ENCODE data around the gene MAP7D1. TPM values are rescaled to one million over a fixed set of nuclear protein-coding genes. Genes with fewer than 3 reads are reported as not detected.

Gene MAP7D1
- total and polyA plus RNA-seq, 2 of the 13 experiments (the other 11 are each of a cell fraction or from before 2014, with no cell fraction given): 5.6 to 7.2 TPM

- TF ChIP-seq, protein P1, sequence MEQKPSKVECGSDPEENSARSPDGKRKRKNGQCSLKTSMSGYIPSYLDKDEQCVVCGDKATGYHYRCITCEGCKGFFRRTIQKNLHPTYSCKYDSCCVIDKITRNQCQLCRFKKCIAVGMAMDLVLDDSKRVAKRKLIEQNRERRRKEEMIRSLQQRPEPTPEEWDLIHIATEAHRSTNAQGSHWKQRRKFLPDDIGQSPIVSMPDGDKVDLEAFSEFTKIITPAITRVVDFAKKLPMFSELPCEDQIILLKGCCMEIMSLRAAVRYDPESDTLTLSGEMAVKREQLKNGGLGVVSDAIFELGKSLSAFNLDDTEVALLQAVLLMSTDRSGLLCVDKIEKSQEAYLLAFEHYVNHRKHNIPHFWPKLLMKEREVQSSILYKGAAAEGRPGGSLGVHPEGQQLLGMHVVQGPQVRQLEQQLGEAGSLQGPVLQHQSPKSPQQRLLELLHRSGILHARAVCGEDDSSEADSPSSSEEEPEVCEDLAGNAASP (CRISPR knock-in tag; IDR thresholded peaks at IDR 0.05; ENCODE audit: borderline replicate concordance): peak; percentile 28; the same call in 1 of the 2 replicates
- TF ChIP-seq, protein P2, sequence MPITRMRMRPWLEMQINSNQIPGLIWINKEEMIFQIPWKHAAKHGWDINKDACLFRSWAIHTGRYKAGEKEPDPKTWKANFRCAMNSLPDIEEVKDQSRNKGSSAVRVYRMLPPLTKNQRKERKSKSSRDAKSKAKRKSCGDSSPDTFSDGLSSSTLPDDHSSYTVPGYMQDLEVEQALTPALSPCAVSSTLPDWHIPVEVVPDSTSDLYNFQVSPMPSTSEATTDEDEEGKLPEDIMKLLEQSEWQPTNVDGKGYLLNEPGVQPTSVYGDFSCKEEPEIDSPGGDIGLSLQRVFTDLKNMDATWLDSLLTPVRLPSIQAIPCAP (CRISPR knock-in tag; IDR thresholded peaks at IDR 0.05; ENCODE audit: low read depth): 0 out of 2 replicates have a peak, but pooled peaks have one; percentile 38
- TF ChIP-seq NR2F1 (CRISPR knock-in tag; IDR thresholded peaks at IDR 0.05): 0 out of 4 replicates have a peak, but pooled peaks of 1 of the 2 experiments have one; percentile 18
- TF ChIP-seq ZNF326 (CRISPR knock-in tag; IDR thresholded peaks at IDR 0.05; ENCODE audit: borderline replicate concordance): no peak
- no peak for TF ChIP-seq RORA (CRISPR knock-in tag; IDR thresholded peaks at IDR 0.05)
- no peak for TF ChIP-seq CEBPB (IDR thresholded peaks at IDR 0.05; ENCODE audit: borderline replicate concordance, low read depth, low read length)
- no peak for TF ChIP-seq SCMH1 (CRISPR knock-in tag; IDR thresholded peaks at IDR 0.05; ENCODE audit: borderline replicate concordance)
- TF ChIP-seq SALL2 (CRISPR knock-in tag; IDR thresholded peaks at IDR 0.05): peak; percentile 44
- TF ChIP-seq ZNF546 (CRISPR knock-in tag; conservative IDR thresholded peaks at IDR 0.05): 0 out of 2 replicates have a peak, but pooled peaks have one; percentile 62
- no peak for TF ChIP-seq MLXIP (CRISPR knock-in tag; IDR thresholded peaks at IDR 0.05; ENCODE audit: borderline replicate concordance)
- TF ChIP-seq ZNF501 (CRISPR knock-in tag; IDR thresholded peaks at IDR 0.05): peak; percentile 94
- peak; percentile 93 for TF ChIP-seq SRY (CRISPR knock-in tag; IDR thresholded peaks at IDR 0.05)
- no peak for TF ChIP-seq CBX2 (IDR thresholded peaks at IDR 0.05; ENCODE audit: low read depth, low read length)
- no peak for TF ChIP-seq CBX2 (CRISPR knock-in tag; IDR thresholded peaks at IDR 0.05; ENCODE audit: low read depth)
- no peak for TF ChIP-seq RFX1 (IDR thresholded peaks at IDR 0.05)
- peak; percentile 75; the same call in 1 of the 2 replicates for TF ChIP-seq YEATS2 (CRISPR knock-in tag; IDR thresholded peaks at IDR 0.05; ENCODE audit: borderline replicate concordance)
- TF ChIP-seq HMGA1 (CRISPR knock-in tag; conservative IDR thresholded peaks at IDR 0.05): no peak
- peak; percentile 52; the same call in 1 of the 2 replicates for TF ChIP-seq ARID2 (CRISPR knock-in tag; IDR thresholded peaks at IDR 0.05; ENCODE audit: borderline replicate concordance)
- no peak for TF ChIP-seq NR2F6 (IDR thresholded peaks at IDR 0.05)
- TF ChIP-seq NR2F6 (CRISPR knock-in tag; IDR thresholded peaks at IDR 0.05): no peak
- no peak for TF ChIP-seq TIGD3 (CRISPR knock-in tag; IDR thresholded peaks at IDR 0.05; ENCODE audit: borderline replicate concordance)
- no peak for TF ChIP-seq ZNF441 (CRISPR knock-in tag; IDR thresholded peaks at IDR 0.05; ENCODE audit: borderline replicate concordance)
- TF ChIP-seq ZNF30 (CRISPR knock-in tag; IDR thresholded peaks at IDR 0.05): no peak
- TF ChIP-seq MTA1 (CRISPR knock-in tag; IDR thresholded peaks at IDR 0.05; ENCODE audit: borderline replicate concordance): peak; percentile 75; the same call in 1 of the 2 replicates
Observed at GRCh38 chr1:36149237-36149972, 6.6 kb upstream of the MAP7D1 start, which contains the start of gene TRAPPC3 (continued).
